ENCODE results near the gene CPB1.
A peak's percentile ranks its signal among the peaks of the same experiment; 100 is the strongest.

Gene CPB1

DNA sequence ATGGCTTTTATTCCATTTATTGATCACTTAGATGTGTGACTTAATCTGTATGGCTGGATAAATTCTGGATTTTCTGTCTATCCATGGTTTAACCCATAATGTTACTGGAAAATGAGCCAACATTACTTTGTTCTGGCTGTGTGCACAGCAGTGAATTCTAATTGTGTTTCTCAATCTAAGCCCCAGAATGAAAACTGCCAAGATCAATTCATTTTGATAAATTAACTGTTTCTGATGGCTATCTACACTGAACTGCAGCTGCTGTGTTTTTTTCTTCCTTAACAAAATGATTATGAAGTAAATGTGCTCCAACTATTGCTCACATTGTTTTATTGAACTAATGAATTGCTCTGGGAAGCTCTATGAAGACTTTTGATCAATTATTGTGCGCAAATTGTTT, 35.7 kb upstream of the CPB1 start:
- no peak overlapping the region for H3K9ac ChIP-seq (ENCODE audit: low read depth, low read length, poor library complexity)
- no peak overlapping the region for H2BK12ac ChIP-seq (ENCODE audit: low read length)
- H3K27me3 ChIP-seq (ENCODE audit: control insufficient read depth in 3 of 3, insufficient read depth in 3 of 3, low read depth in 1 of 3, low read length in 3 of 3) = no peaks in the 10 kb centered on the region
- no peak for DNase-seq (ENCODE audit: low spot score)
- peaks cover 7 to 48% of the 10 kb centered on the region in 2 donors for H3K4me1 ChIP-seq (ENCODE audit: control insufficient read depth in 2 of 2, insufficient read depth in 1 of 2, low read depth in 1 of 2, low read length in 2 of 2)
- H2BK120ac ChIP-seq (ENCODE audit: low read depth, low read length) = no peak overlapping the region
- H2BK15ac ChIP-seq (ENCODE audit: low read length) = no peak overlapping the region
- no peak overlapping the region for H2BK5ac ChIP-seq (ENCODE audit: low read length)
- H3K4me2 ChIP-seq (ENCODE audit: insufficient read depth, low read length, poor library complexity, severe bottlenecking) = no peak overlapping the region
- H3K14ac ChIP-seq (ENCODE audit: low read length) = no peak overlapping the region
- H3K23ac ChIP-seq (ENCODE audit: low read depth, low read length, poor library complexity) = no peak overlapping the region
- H3K4me3 ChIP-seq (ENCODE audit: low read length in 2 of 2) = no peak overlapping the region
- no peak overlapping the region for H2AK5ac ChIP-seq (ENCODE audit: low read depth, low read length)
- no peak overlapping the region for H3K4ac ChIP-seq (ENCODE audit: low read length)
- H3K9me3 ChIP-seq (replicated peaks in 1 of 2; ENCODE audit: control insufficient read depth in 2 of 2, insufficient read depth in 1 of 2, low read depth in 1 of 2, low read length in 2 of 2) = peaks cover 0 to 7% of the 10 kb centered on the region in 2 donors
- no peak overlapping the region for H3K18ac ChIP-seq (ENCODE audit: low read length)
- H2AFZ ChIP-seq (ENCODE audit: low read length) = peak overlapping the region; percentile 39
- no peak overlapping the region for H4K8ac ChIP-seq (ENCODE audit: low read depth, low read length)
- H3K27ac ChIP-seq (replicated peaks; ENCODE audit: low read length) = no peak overlapping the region
- H4K91ac ChIP-seq (ENCODE audit: low read depth, low read length, poor library complexity) = no peak overlapping the region
- no peaks in the 10 kb centered on the region for H3K36me3 ChIP-seq (replicated peaks in 1 of 2; ENCODE audit: control insufficient read depth in 2 of 2, insufficient read depth in 2 of 2, low read length in 2 of 2)
- no CpG with 5 or more reads among the region's 1 CpG for WGBS, 2 donors (ENCODE audit: extremely low coverage in 2 of 2, insufficient read length in 2 of 2, insufficient replicate concordance in 1 of 2)
- H3K79me1 ChIP-seq (ENCODE audit: low read depth, low read length) = no peaks in the 10 kb centered on the region

DNA sequence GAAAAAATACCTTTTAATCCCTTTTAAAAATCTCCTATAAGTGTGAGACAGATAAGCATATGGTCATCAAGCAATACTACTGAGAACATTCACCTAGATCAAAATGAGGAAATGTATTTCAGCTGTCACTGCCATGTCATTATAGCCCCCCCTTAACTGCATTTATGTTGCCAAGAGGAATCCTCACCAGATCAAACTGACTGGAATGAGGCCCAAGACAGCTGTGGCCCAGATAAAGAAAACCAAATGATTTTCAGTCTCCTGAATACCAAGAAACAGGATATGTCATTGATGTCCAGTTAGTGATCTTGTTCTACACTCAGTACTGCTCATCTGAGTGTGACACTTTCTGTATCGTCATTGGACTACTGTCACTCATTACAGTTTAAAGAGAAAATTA, 35.1 kb upstream of the CPB1 start:
- DNase-seq (ENCODE audit: low spot score) = no peak
- WGBS, 2 donors (ENCODE audit: extremely low coverage in 2 of 2, insufficient read length in 2 of 2, insufficient replicate concordance in 1 of 2) = no CpG with 5 or more reads among the region's 1 CpG
- Histone ChIP-seq H3K27me3 (ENCODE audit: control insufficient read depth in 3 of 3, insufficient read depth in 3 of 3, low read depth in 1 of 3, low read length in 3 of 3) (no peaks in the 10 kb centered on the region), H2BK12ac (ENCODE audit: low read length) (no peak overlapping the region), H2AK5ac (ENCODE audit: low read depth, low read length) (no peak overlapping the region), H2BK15ac (ENCODE audit: low read length) (no peak overlapping the region), H4K8ac (ENCODE audit: low read depth, low read length) (no peak overlapping the region), H3K4me1 (ENCODE audit: control insufficient read depth in 2 of 2, insufficient read depth in 1 of 2, low read depth in 1 of 2, low read length in 2 of 2) (peaks cover 7 to 48% of the 10 kb centered on the region in 2 donors), H3K4me3 (ENCODE audit: low read length in 2 of 2) (no peak overlapping the region), H3K23ac (ENCODE audit: low read depth, low read length, poor library complexity) (no peak overlapping the region), H2BK120ac (ENCODE audit: low read depth, low read length) (no peak overlapping the region), H3K27ac (replicated peaks; ENCODE audit: low read length) (no peak overlapping the region), H2AFZ (ENCODE audit: low read length) (no peak overlapping the region), H4K91ac (ENCODE audit: low read depth, low read length, poor library complexity) (no peak overlapping the region), H3K36me3 (replicated peaks in 1 of 2; ENCODE audit: control insufficient read depth in 2 of 2, insufficient read depth in 2 of 2, low read length in 2 of 2) (no peaks in the 10 kb centered on the region), H2BK5ac (ENCODE audit: low read length) (no peak overlapping the region), H3K9ac (ENCODE audit: low read depth, low read length, poor library complexity) (no peak overlapping the region), H3K79me1 (ENCODE audit: low read depth, low read length) (no peaks in the 10 kb centered on the region), H3K14ac (ENCODE audit: low read length) (no peak overlapping the region), H3K9me3 (replicated peaks in 1 of 2; ENCODE audit: control insufficient read depth in 2 of 2, insufficient read depth in 1 of 2, low read depth in 1 of 2, low read length in 2 of 2) (peaks cover 0 to under 1% of the 10 kb centered on the region in 2 donors), H3K4me2 (ENCODE audit: insufficient read depth, low read length, poor library complexity, severe bottlenecking) (no peak overlapping the region), H3K18ac (ENCODE audit: low read length) (no peak overlapping the region), H3K4ac (ENCODE audit: low read length) (no peak overlapping the region)

- Histone ChIP-seq H3K36me3 (replicated peaks in 1 of 2; ENCODE audit: control insufficient read depth in 2 of 2, insufficient read depth in 2 of 2, low read length in 2 of 2) (no peaks in the 10 kb centered on the region), H3K9ac (ENCODE audit: low read depth, low read length, poor library complexity) (no peak overlapping the region), H2BK120ac (ENCODE audit: low read depth, low read length) (no peak overlapping the region), H3K4me3 (ENCODE audit: low read length in 2 of 2) (no peak overlapping the region), H3K4me2 (ENCODE audit: insufficient read depth, low read length, poor library complexity, severe bottlenecking) (no peak overlapping the region), H3K4ac (ENCODE audit: low read length) (no peak overlapping the region), H3K18ac (ENCODE audit: low read length) (no peak overlapping the region), H4K91ac (ENCODE audit: low read depth, low read length, poor library complexity) (no peak overlapping the region), H3K27me3 (ENCODE audit: control insufficient read depth in 3 of 3, insufficient read depth in 3 of 3, low read depth in 1 of 3, low read length in 3 of 3) (no peaks in the 10 kb centered on the region), H2BK15ac (ENCODE audit: low read length) (no peak overlapping the region), H3K9me3 (replicated peaks in 1 of 2; ENCODE audit: control insufficient read depth in 2 of 2, insufficient read depth in 1 of 2, low read depth in 1 of 2, low read length in 2 of 2) (peaks cover 0 to 2% of the 10 kb centered on the region in 2 donors), H3K27ac (replicated peaks; ENCODE audit: low read length) (no peak overlapping the region), H3K79me1 (ENCODE audit: low read depth, low read length) (no peaks in the 10 kb centered on the region), H3K23ac (ENCODE audit: low read depth, low read length, poor library complexity) (no peak overlapping the region), H2AFZ (ENCODE audit: low read length) (no peak overlapping the region), H3K14ac (ENCODE audit: low read length) (no peak overlapping the region), H2AK5ac (ENCODE audit: low read depth, low read length) (no peak overlapping the region), H2BK5ac (ENCODE audit: low read length) (no peak overlapping the region), H2BK12ac (ENCODE audit: low read length) (no peak overlapping the region), H4K8ac (ENCODE audit: low read depth, low read length) (no peak overlapping the region), H3K4me1 (ENCODE audit: control insufficient read depth in 2 of 2, insufficient read depth in 1 of 2, low read depth in 1 of 2, low read length in 2 of 2) (peaks cover 0 to 13% of the 10 kb centered on the region in 2 donors)
- no CpG with 5 or more reads among the region's 1 CpG for WGBS, 2 donors (ENCODE audit: extremely low coverage in 2 of 2, insufficient read length in 2 of 2, insufficient replicate concordance in 1 of 2)
- DNase-seq (ENCODE audit: low spot score) = no peak
Measured at GRCh38 chr3:148796799-148797198, 30.8 kb upstream of the CPB1 start.

DNA sequence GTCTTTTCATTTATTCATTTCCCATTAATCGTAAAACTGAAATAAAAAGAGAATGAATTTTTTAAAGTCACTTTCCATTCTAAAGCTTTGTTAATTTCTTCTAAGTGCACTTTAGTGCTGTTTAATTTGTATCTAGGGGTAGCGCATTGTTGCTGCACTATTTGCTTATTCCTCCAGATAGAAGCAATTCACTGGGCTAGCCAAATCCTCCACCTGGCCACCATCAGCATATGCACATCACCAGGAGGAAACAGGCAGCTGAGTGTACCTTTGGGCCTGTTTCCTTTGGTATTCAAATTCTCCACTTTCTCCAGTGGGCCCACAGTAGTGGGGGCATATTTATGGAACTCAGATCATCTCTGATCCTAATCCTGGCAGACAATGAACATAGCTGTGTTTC, 29.8 kb upstream of the CPB1 start:
- no peak for DNase-seq (ENCODE audit: low spot score)
- H3K9ac ChIP-seq (ENCODE audit: low read depth, low read length, poor library complexity) = no peak overlapping the region
- H3K14ac ChIP-seq (ENCODE audit: low read length) = no peak overlapping the region

More for the DNA sequence above, 29.8 kb upstream of the CPB1 start:
- Histone ChIP-seq H2BK120ac (ENCODE audit: low read depth, low read length) (no peak overlapping the region), H3K4ac (ENCODE audit: low read length) (no peak overlapping the region), H3K4me2 (ENCODE audit: insufficient read depth, low read length, poor library complexity, severe bottlenecking) (no peak overlapping the region), H2AK5ac (ENCODE audit: low read depth, low read length) (no peak overlapping the region), H4K8ac (ENCODE audit: low read depth, low read length) (no peak overlapping the region), H3K36me3 (replicated peaks in 1 of 2; ENCODE audit: control insufficient read depth in 2 of 2, insufficient read depth in 2 of 2, low read length in 2 of 2) (no peaks in the 10 kb centered on the region), H3K18ac (ENCODE audit: low read length) (no peak overlapping the region), H3K27me3 (ENCODE audit: control insufficient read depth in 3 of 3, insufficient read depth in 3 of 3, low read depth in 1 of 3, low read length in 3 of 3) (no peaks in the 10 kb centered on the region), H3K79me1 (ENCODE audit: low read depth, low read length) (no peaks in the 10 kb centered on the region), H3K27ac (replicated peaks; ENCODE audit: low read length) (no peak overlapping the region), H3K4me1 (ENCODE audit: control insufficient read depth in 2 of 2, insufficient read depth in 1 of 2, low read depth in 1 of 2, low read length in 2 of 2) (peaks cover 0 to 3% of the 10 kb centered on the region in 2 donors), H2BK5ac (ENCODE audit: low read length) (no peak overlapping the region), H4K91ac (ENCODE audit: low read depth, low read length, poor library complexity) (no peak overlapping the region), H3K4me3 (ENCODE audit: low read length in 2 of 2) (no peak overlapping the region), H2AFZ (ENCODE audit: low read length) (no peak overlapping the region), H2BK15ac (ENCODE audit: low read length) (no peak overlapping the region), H2BK12ac (ENCODE audit: low read length) (no peak overlapping the region), H3K9me3 (replicated peaks in 1 of 2; ENCODE audit: control insufficient read depth in 2 of 2, insufficient read depth in 1 of 2, low read depth in 1 of 2, low read length in 2 of 2) (peaks cover 0 to 2% of the 10 kb centered on the region in 2 donors), H3K23ac (ENCODE audit: low read depth, low read length, poor library complexity) (no peak overlapping the region)
- no CpG with 5 or more reads among the region's 2 CpGs for WGBS, 2 donors (ENCODE audit: extremely low coverage in 2 of 2, insufficient read length in 2 of 2, insufficient replicate concordance in 1 of 2)

All from neuronal stem cell (in vitro differentiated cells).